Measurements from ENCODE around the gene DLG2.
"Not testable (repeated sequence)": the region's sequence is repeated elsewhere in the genome, so short reads cannot be mapped to it uniquely, and the experiment has no call there.

DLG2 gene

GRCh38 chr11:83467837-83468236 lies 2159.3 kb downstream of the DLG2 start:
- Histone ChIP-seq H3K27ac (ENCODE audit: insufficient read depth, low read depth, low read length, poor library complexity, severe bottlenecking) (no peak overlapping the region), H3K9me3 (ENCODE audit: control insufficient read depth, low read length) (no peaks in the 10 kb centered on the region), H3K27me3 (ENCODE audit: control insufficient read depth, insufficient read depth, low read length, poor library complexity, severe bottlenecking) (no peaks in the 10 kb centered on the region), H3K4me1 (ENCODE audit: control insufficient read depth, insufficient read depth, low read length) (no peaks in the 10 kb centered on the region), H3K36me3 (ENCODE audit: control insufficient read depth, insufficient read depth, low read length) (no peaks in the 10 kb centered on the region), H3K4me3 (ENCODE audit: insufficient read depth, low read depth, low read length) (no peak overlapping the region)
- no CpG with 5 or more reads among the region's 1 CpG for WGBS, 2 experiments

- 94 to 100% methylated on average over 3 of the region's 3 CpGs for WGBS, 2 experiments
- H3K27ac ChIP-seq (ENCODE audit: insufficient read depth, low read depth, low read length, poor library complexity, severe bottlenecking), result no peak overlapping the region
- no peaks in the 10 kb centered on the region for H3K4me1 ChIP-seq (ENCODE audit: control insufficient read depth, insufficient read depth, low read length)
- H3K36me3 ChIP-seq (ENCODE audit: control insufficient read depth, insufficient read depth, low read length), result no peaks in the 10 kb centered on the region
- no peak overlapping the region for H3K4me3 ChIP-seq (ENCODE audit: insufficient read depth, low read depth, low read length)
- H3K27me3 ChIP-seq (ENCODE audit: control insufficient read depth, insufficient read depth, low read length, poor library complexity, severe bottlenecking), result no peaks in the 10 kb centered on the region
- H3K9me3 ChIP-seq (ENCODE audit: control insufficient read depth, low read length), result no peaks in the 10 kb centered on the region
Observed at GRCh38 chr11:83464160-83464944, 2162.8 kb downstream of the DLG2 start.

- no peaks in the 10 kb centered on the region for H3K27me3 ChIP-seq (ENCODE audit: control insufficient read depth, insufficient read depth, low read length, poor library complexity, severe bottlenecking)
- H3K36me3 ChIP-seq (ENCODE audit: control insufficient read depth, insufficient read depth, low read length), result no peaks in the 10 kb centered on the region
- no peak overlapping the region for H3K4me3 ChIP-seq (ENCODE audit: insufficient read depth, low read depth, low read length)
- H3K9me3 ChIP-seq (ENCODE audit: control insufficient read depth, low read length), result no peaks in the 10 kb centered on the region
- H3K27ac ChIP-seq (ENCODE audit: insufficient read depth, low read depth, low read length, poor library complexity, severe bottlenecking), result no peak overlapping the region
- WGBS, 2 experiments, result 100% methylated on average over 1 of the region's 1 CpG
- H3K4me1 ChIP-seq (ENCODE audit: control insufficient read depth, insufficient read depth, low read length), result peaks cover 10% of the 10 kb centered on the region
Observed at GRCh38 chr11:83459798-83460197, 2167.3 kb downstream of the DLG2 start.

- Histone ChIP-seq H3K27me3 (ENCODE audit: control insufficient read depth, insufficient read depth, low read length, poor library complexity, severe bottlenecking) (no peaks in the 10 kb centered on the region), H3K4me3 (ENCODE audit: insufficient read depth, low read depth, low read length) (no peak overlapping the region), H3K9me3 (ENCODE audit: control insufficient read depth, low read length) (no peaks in the 10 kb centered on the region), H3K27ac (ENCODE audit: insufficient read depth, low read depth, low read length, poor library complexity, severe bottlenecking) (no peak overlapping the region), H3K36me3 (ENCODE audit: control insufficient read depth, insufficient read depth, low read length) (no peaks in the 10 kb centered on the region), H3K4me1 (ENCODE audit: control insufficient read depth, insufficient read depth, low read length) (peaks cover 10% of the 10 kb centered on the region)
- WGBS, 2 experiments, result 90 to 91% methylated on average over 8 of the region's 8 CpGs
Observed at GRCh38 chr11:83456566-83456965, 2170.6 kb downstream of the DLG2 start.

GRCh38 chr11:83456075-83456474 lies 2171.1 kb downstream of the DLG2 start:
- WGBS, 2 experiments, result 68 to 78% methylated on average over 11 of the region's 11 CpGs
- Histone ChIP-seq H3K27ac (ENCODE audit: insufficient read depth, low read depth, low read length, poor library complexity, severe bottlenecking) (no peak overlapping the region), H3K4me3 (ENCODE audit: insufficient read depth, low read depth, low read length) (no peak overlapping the region), H3K27me3 (ENCODE audit: control insufficient read depth, insufficient read depth, low read length, poor library complexity, severe bottlenecking) (no peaks in the 10 kb centered on the region), H3K36me3 (ENCODE audit: control insufficient read depth, insufficient read depth, low read length) (no peaks in the 10 kb centered on the region), H3K9me3 (ENCODE audit: control insufficient read depth, low read length) (no peaks in the 10 kb centered on the region), H3K4me1 (ENCODE audit: control insufficient read depth, insufficient read depth, low read length) (peaks cover 10% of the 10 kb centered on the region)

- Histone ChIP-seq H3K27ac (ENCODE audit: insufficient read depth, low read depth, low read length, poor library complexity, severe bottlenecking) (no peak overlapping the region), H3K36me3 (ENCODE audit: control insufficient read depth, insufficient read depth, low read length) (no peaks in the 10 kb centered on the region), H3K4me3 (ENCODE audit: insufficient read depth, low read depth, low read length) (no peak overlapping the region), H3K27me3 (ENCODE audit: control insufficient read depth, insufficient read depth, low read length, poor library complexity, severe bottlenecking) (no peaks in the 10 kb centered on the region), H3K4me1 (ENCODE audit: control insufficient read depth, insufficient read depth, low read length) (peaks cover 10% of the 10 kb centered on the region), H3K9me3 (ENCODE audit: control insufficient read depth, low read length) (no peaks in the 10 kb centered on the region)
- 89 to 99% methylated on average over 2 to 3 of the region's 3 CpGs for WGBS, 2 experiments
Observed at GRCh38 chr11:83455356-83455755, 2171.8 kb downstream of the DLG2 start.

GRCh38 chr11:83454674-83455073 lies 2172.5 kb downstream of the DLG2 start:
- 96 to 100% methylated on average over 1 of the region's 1 CpG for WGBS, 2 experiments
- Histone ChIP-seq H3K27ac (ENCODE audit: insufficient read depth, low read depth, low read length, poor library complexity, severe bottlenecking) (no peak overlapping the region), H3K9me3 (ENCODE audit: control insufficient read depth, low read length) (no peaks in the 10 kb centered on the region)

GRCh38 chr11:83449338-83449913 lies 2177.7 kb downstream of the DLG2 start:
- WGBS, 2 experiments, result 90 to 93% methylated on average over 4 of the region's 4 CpGs
- H3K4me3 ChIP-seq (ENCODE audit: insufficient read depth, low read depth, low read length), result no peak overlapping the region
- no peak overlapping the region for H3K27ac ChIP-seq (ENCODE audit: insufficient read depth, low read depth, low read length, poor library complexity, severe bottlenecking)
- H3K27me3 ChIP-seq (ENCODE audit: control insufficient read depth, insufficient read depth, low read length, poor library complexity, severe bottlenecking), result no peaks in the 10 kb centered on the region
- no peaks in the 10 kb centered on the region for H3K9me3 ChIP-seq (ENCODE audit: control insufficient read depth, low read length)
- no peaks in the 10 kb centered on the region for H3K4me1 ChIP-seq (ENCODE audit: control insufficient read depth, insufficient read depth, low read length)
- no peaks in the 10 kb centered on the region for H3K36me3 ChIP-seq (ENCODE audit: control insufficient read depth, insufficient read depth, low read length)

More at GRCh38 chr11:83454674-83455073, 2172.5 kb downstream of the DLG2 start:
- no peaks in the 10 kb centered on the region for H3K27me3 ChIP-seq (ENCODE audit: control insufficient read depth, insufficient read depth, low read length, poor library complexity, severe bottlenecking)
- H3K4me1 ChIP-seq (ENCODE audit: control insufficient read depth, insufficient read depth, low read length), result peaks cover 10% of the 10 kb centered on the region
- no peaks in the 10 kb centered on the region for H3K36me3 ChIP-seq (ENCODE audit: control insufficient read depth, insufficient read depth, low read length)
- H3K4me3 ChIP-seq (ENCODE audit: insufficient read depth, low read depth, low read length), result no peak overlapping the region

- 93 to 97% methylated on average over 2 of the region's 2 CpGs for WGBS, 2 experiments
- H3K4me3 ChIP-seq (ENCODE audit: insufficient read depth, low read depth, low read length), result no peak overlapping the region
- H3K4me1 ChIP-seq (ENCODE audit: control insufficient read depth, insufficient read depth, low read length), result no peaks in the 10 kb centered on the region
Observed at GRCh38 chr11:83448686-83449085, 2178.5 kb downstream of the DLG2 start.

GRCh38 chr11:83443880-83444279 lies 2183.3 kb downstream of the DLG2 start:
- not testable (repeated sequence) for H3K4me3 ChIP-seq (ENCODE audit: insufficient read depth, low read depth, low read length); H3K36me3 ChIP-seq (ENCODE audit: control insufficient read depth, insufficient read depth, low read length); H3K9me3 ChIP-seq (ENCODE audit: control insufficient read depth, low read length); H3K27me3 ChIP-seq (ENCODE audit: control insufficient read depth, insufficient read depth, low read length, poor library complexity, severe bottlenecking); H3K27ac ChIP-seq (ENCODE audit: insufficient read depth, low read depth, low read length, poor library complexity, severe bottlenecking); H3K4me1 ChIP-seq (ENCODE audit: control insufficient read depth, insufficient read depth, low read length)
- WGBS, 2 experiments, result 91 to 95% methylated on average over 6 of the region's 6 CpGs

More at GRCh38 chr11:83448686-83449085, 2178.5 kb downstream of the DLG2 start:
- no peaks in the 10 kb centered on the region for H3K9me3 ChIP-seq (ENCODE audit: control insufficient read depth, low read length)
- H3K27me3 ChIP-seq (ENCODE audit: control insufficient read depth, insufficient read depth, low read length, poor library complexity, severe bottlenecking), result no peaks in the 10 kb centered on the region
- H3K36me3 ChIP-seq (ENCODE audit: control insufficient read depth, insufficient read depth, low read length), result no peaks in the 10 kb centered on the region
- no peak overlapping the region for H3K27ac ChIP-seq (ENCODE audit: insufficient read depth, low read depth, low read length, poor library complexity, severe bottlenecking)
